KMS-11 (cell line): ENCODE results near the gene WASL.

Experiments used
- H2AFZ ChIP-seq: fragments of 200-600 bp; sonication (generic); 2 replicates; pipeline ENCODE4 v1.6.1; 2016; ENCODE audit warnings: antibody characterized with exemption, mixed run types, low read depth
- H3K27ac ChIP-seq: fragments of 200-600 bp; sonication (generic); 2 replicates; pipeline ENCODE4 v1.6.1; 2016; ENCODE audit warnings: mild to moderate bottlenecking, mixed run types
- H3K27me3 ChIP-seq: fragments of 200-600 bp; sonication (generic); 2 replicates; pipeline ENCODE4 v1.6.1; 2017; ENCODE audit warnings: mild to moderate bottlenecking, low read depth, mixed run types, moderate library complexity; ENCODE audit not compliant: insufficient read depth
- H3K36me3 ChIP-seq: fragments of 200-600 bp; sonication (generic); 2 replicates; pipeline ENCODE4 v1.6.1; 2017; ENCODE audit warnings: mild to moderate bottlenecking, mixed run types; ENCODE audit not compliant: insufficient read depth
- H3K4me1 ChIP-seq: fragments of 200-600 bp; sonication (generic); 2 replicates; pipeline ENCODE4 v1.6.1; 2016; ENCODE audit warnings: mild to moderate bottlenecking, low read depth, mixed run types; ENCODE audit not compliant: poor library complexity, severe bottlenecking
- H3K4me2 ChIP-seq: fragments of 200-600 bp; sonication (generic); 2 replicates; pipeline ENCODE4 v1.7.0; 2016; ENCODE audit warnings: mild to moderate bottlenecking, mixed run types
- H3K4me3 ChIP-seq: fragments of 200-600 bp; sonication (generic); IDR thresholded peaks from 2 replicates; pipeline ENCODE4 v1.6.1; 2017; ENCODE audit warnings: low read depth, low read length, mixed read lengths; ENCODE audit not compliant: insufficient read depth
- H3K79me2 ChIP-seq: fragments of 200-600 bp; sonication (generic); 2 replicates; pipeline ENCODE4 v1.6.1; 2016; ENCODE audit warnings: low read depth, mixed run types; ENCODE audit not compliant: insufficient read depth
- H3K9ac ChIP-seq: fragments of 200-600 bp; sonication (generic); 2 replicates; pipeline ENCODE4 v1.6.1; 2016; ENCODE audit warnings: mild to moderate bottlenecking, mixed run types
- H4K20me1 ChIP-seq: fragments of 200-600 bp; sonication (generic); 2 replicates; pipeline ENCODE4 v1.6.1; 2016; ENCODE audit warnings: mild to moderate bottlenecking, mixed run types; ENCODE audit not compliant: insufficient read depth
- TF ChIP-seq, protein P1 (sequence below): fragments of 200-600 bp; sonication (generic); conservative IDR thresholded peaks from 2 replicates; pipeline ENCODE4 v1.6.1; 2017; ENCODE audit warnings: low read depth, mild to moderate bottlenecking, antibody characterized with exemption, low read length, moderate library complexity, mixed read lengths

The WASL gene

DNA sequence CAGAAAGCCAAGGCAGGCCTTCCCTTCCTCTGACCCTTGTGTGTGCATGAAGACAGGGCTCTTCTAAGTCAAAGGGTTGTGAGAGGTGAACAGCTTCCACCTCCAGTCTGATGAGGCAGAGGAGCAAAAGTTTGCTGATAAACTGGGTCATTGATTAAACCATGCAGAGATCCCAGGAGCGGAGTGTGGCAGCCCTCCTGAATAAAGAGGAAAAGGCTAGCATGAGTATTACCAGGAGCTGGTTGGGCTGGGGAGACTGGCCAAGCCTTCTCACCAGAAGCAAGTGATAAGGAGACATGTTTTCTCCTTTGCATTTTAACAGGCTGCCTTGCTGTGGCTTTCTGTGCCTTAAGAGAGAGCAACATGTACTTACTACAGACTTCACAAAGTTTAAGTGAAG lies 82.9 kb downstream of the WASL start:
- TF ChIP-seq, protein P1, sequence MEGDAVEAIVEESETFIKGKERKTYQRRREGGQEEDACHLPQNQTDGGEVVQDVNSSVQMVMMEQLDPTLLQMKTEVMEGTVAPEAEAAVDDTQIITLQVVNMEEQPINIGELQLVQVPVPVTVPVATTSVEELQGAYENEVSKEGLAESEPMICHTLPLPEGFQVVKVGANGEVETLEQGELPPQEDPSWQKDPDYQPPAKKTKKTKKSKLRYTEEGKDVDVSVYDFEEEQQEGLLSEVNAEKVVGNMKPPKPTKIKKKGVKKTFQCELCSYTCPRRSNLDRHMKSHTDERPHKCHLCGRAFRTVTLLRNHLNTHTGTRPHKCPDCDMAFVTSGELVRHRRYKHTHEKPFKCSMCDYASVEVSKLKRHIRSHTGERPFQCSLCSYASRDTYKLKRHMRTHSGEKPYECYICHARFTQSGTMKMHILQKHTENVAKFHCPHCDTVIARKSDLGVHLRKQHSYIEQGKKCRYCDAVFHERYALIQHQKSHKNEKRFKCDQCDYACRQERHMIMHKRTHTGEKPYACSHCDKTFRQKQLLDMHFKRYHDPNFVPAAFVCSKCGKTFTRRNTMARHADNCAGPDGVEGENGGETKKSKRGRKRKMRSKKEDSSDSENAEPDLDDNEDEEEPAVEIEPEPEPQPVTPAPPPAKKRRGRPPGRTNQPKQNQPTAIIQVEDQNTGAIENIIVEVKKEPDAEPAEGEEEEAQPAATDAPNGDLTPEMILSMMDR, result no peak
- Histone ChIP-seq H2AFZ (no peak overlapping the region), H3K4me1 (no peaks in the 10 kb centered on the region), H3K4me2 (no peak overlapping the region), H3K27me3 (no peaks in the 10 kb centered on the region), H3K79me2 (no peaks in the 10 kb centered on the region), H3K36me3 (no peaks in the 10 kb centered on the region), H3K9ac (no peak overlapping the region), H4K20me1 (no peaks in the 10 kb centered on the region), H3K4me3 (no peak overlapping the region), H3K27ac (no peak overlapping the region)

DNA sequence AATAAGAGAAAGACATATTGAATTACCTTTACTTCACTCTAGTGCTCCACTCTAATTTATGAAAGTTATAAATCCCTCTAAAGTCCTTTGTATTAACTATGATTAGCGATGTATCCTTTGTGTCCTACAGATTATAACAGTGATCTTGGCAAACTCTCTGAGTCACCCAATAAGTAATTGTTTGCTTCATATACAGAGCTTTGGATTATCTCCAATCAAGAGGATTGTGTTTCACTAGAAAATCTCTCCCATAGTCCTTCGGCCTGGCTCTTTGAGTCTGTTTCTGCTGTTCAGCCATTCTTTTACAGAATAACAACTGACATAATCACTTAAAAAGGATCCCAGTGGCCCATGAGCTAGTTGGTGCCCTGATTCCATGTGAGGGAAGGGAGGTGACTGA lies 83.6 kb downstream of the WASL start:
- H3K4me1 ChIP-seq, result no peaks in the 10 kb centered on the region
- H3K79me2 ChIP-seq, result no peaks in the 10 kb centered on the region
- H3K27me3 ChIP-seq, result no peaks in the 10 kb centered on the region
- H4K20me1 ChIP-seq, result no peaks in the 10 kb centered on the region
- no peak overlapping the region for H3K4me2 ChIP-seq
- no peak overlapping the region for H3K9ac ChIP-seq
- H3K27ac ChIP-seq, result no peak overlapping the region
- no peaks in the 10 kb centered on the region for H3K36me3 ChIP-seq
- TF ChIP-seq, protein P1, result no peak
- no peak overlapping the region for H3K4me3 ChIP-seq
- no peak overlapping the region for H2AFZ ChIP-seq

GRCh38 chr7:123663200-123663599 lies 85.6 kb downstream of the WASL start:
- no peaks in the 10 kb centered on the region for H3K27me3 ChIP-seq
- no peak overlapping the region for H2AFZ ChIP-seq
- no peak overlapping the region for H3K4me2 ChIP-seq

DNA sequence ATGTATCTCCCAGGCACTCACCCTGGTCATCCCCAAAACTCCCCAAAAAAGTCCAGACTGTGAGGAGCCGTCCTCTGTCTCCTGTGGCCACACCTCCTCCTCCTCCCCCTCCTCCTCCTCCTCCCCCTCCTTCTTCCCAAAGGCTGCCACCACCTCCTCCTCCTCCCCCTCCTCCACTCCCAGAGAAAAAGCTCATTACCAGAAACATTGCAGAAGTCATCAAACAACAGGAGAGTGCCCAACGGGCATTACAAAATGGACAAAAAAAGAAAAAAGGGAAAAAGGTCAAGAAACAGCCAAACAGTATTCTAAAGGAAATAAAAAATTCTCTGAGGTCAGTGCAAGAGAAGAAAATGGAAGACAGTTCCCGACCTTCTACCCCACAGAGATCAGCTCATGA lies 86.0 kb downstream of the WASL start:
- H3K27ac ChIP-seq, result no peak overlapping the region
- H3K4me3 ChIP-seq, result no peak overlapping the region
- H3K27me3 ChIP-seq, result no peaks in the 10 kb centered on the region
- no peaks in the 10 kb centered on the region for H3K79me2 ChIP-seq
- no peaks in the 10 kb centered on the region for H3K4me1 ChIP-seq
- H3K36me3 ChIP-seq, result no peaks in the 10 kb centered on the region
- H3K9ac ChIP-seq, result no peak overlapping the region
- H2AFZ ChIP-seq, result no peak overlapping the region
- TF ChIP-seq, protein P1, result no peak
- no peak overlapping the region for H3K4me2 ChIP-seq
- H4K20me1 ChIP-seq, result no peaks in the 10 kb centered on the region

More at GRCh38 chr7:123663200-123663599, 85.6 kb downstream of the WASL start:
- H3K9ac ChIP-seq, result no peak overlapping the region
- TF ChIP-seq, protein P1, result no peak
- no peaks in the 10 kb centered on the region for H4K20me1 ChIP-seq
- H3K36me3 ChIP-seq, result no peaks in the 10 kb centered on the region
- H3K4me3 ChIP-seq, result no peak overlapping the region
- H3K4me1 ChIP-seq, result no peaks in the 10 kb centered on the region
- no peak overlapping the region for H3K27ac ChIP-seq
- H3K79me2 ChIP-seq, result no peaks in the 10 kb centered on the region
